ENCODE measurements around the gene MYBPC3. TPM values are rescaled to one million over a fixed set of nuclear protein-coding genes. Genes with fewer than 3 reads are reported as not detected.

MYBPC3 gene
- total RNA-seq, 4 donors from 2014 or later: 0.06 to 0.17 TPM; not detected in 2

- H3K9me3 ChIP-seq: no peaks in the 10 kb centered on the region
- DNase-seq (ENCODE audit: extremely low spot score): no peak
- H3K4me1 ChIP-seq: peaks cover 5 to 20% (median 18%) of the 10 kb centered on the region in 4 donors
- intact Hi-C loops (cut with DNase I): loop anchor here (5.0 to 10.0 kb wide), 3 partner anchors 85 to 475 kb away; partner anchors contain the start of genes ARFGAP2 and MADD
- H3K36me3 ChIP-seq: no peaks in the 10 kb centered on the region
- H3K27ac ChIP-seq (replicated peaks in 1 of 4): no peak overlapping the region
- 68% methylated on average over 10 of the region's 17 CpGs for WGBS
- no peak overlapping the region for H3K4me3 ChIP-seq
- TF ChIP-seq EP300 (IDR thresholded peaks at IDR 0.05): no peak
- no peak for TF ChIP-seq CTCF (IDR thresholded peaks at IDR 0.05)
- no peak for TF ChIP-seq POLR2A (IDR thresholded peaks at IDR 0.05; ENCODE audit: low read depth)
- no peak for TF ChIP-seq POLR2AphosphoS5 (IDR thresholded peaks at IDR 0.05)
- no peaks in the 10 kb centered on the region for H3K27me3 ChIP-seq
Measured at GRCh38 chr11:47359586-47359985, 7.1 kb upstream of the MYBPC3 start.

DNA sequence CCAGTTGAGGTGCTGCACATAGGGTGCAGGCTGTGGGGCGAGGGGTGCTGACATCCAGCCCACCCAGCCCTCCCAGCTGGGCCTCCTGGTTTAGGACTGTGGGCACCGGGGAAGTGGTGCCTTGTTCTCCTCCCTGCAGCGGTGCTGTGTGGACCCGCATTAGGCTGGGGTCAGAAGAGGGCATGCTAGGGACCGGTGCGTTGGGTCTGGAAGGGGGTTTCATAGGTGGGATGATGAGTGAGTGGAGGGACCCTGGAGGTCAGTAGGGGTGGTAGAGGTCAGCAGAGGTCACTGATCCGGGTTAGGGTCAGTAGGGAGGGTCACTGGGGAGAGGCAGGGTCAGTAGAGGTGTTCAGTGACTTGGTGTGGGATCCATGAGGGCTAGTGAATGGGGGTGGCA is 6.7 kb upstream of the MYBPC3 start:
- TF ChIP-seq CTCF (IDR thresholded peaks at IDR 0.05) (no peak), POLR2AphosphoS5 (IDR thresholded peaks at IDR 0.05) (no peak), EP300 (IDR thresholded peaks at IDR 0.05) (no peak), POLR2A (IDR thresholded peaks at IDR 0.05; ENCODE audit: low read depth) (no peak)
- Histone ChIP-seq H3K4me1 (peaks cover 7 to 22% (median 21%) of the 10 kb centered on the region in 4 donors), H3K27me3 (no peaks in the 10 kb centered on the region), H3K4me3 (no peak overlapping the region), H3K36me3 (no peaks in the 10 kb centered on the region), H3K27ac (replicated peaks in 1 of 4) (no peak overlapping the region), H3K9me3 (no peaks in the 10 kb centered on the region)
- intact Hi-C loops (cut with DNase I): loop anchor here (5.0 to 10.0 kb wide), 3 partner anchors 84 to 474 kb away; partner anchors contain the start of genes ARFGAP2 and MADD
- WGBS: 84% methylated on average over 7 of the region's 7 CpGs
- no peak for DNase-seq (ENCODE audit: extremely low spot score)

DNA sequence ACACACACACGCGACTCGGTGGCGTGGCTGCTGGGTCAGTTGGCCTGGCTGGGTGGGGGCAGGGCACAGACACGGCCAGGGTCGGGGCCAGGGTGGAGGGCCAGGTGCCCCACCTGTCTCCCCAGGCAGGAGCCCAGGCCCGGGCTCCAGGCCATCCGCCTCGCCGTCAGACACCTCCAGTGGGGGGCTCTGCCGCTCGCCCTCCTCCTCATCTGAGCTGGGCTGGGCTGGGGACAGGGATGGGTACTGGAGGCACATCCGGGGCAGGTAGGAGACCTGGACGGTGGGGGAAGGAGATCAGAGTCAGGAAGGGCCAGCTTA is 6.2 kb upstream of the MYBPC3 start:
- no peak for DNase-seq (ENCODE audit: extremely low spot score)
- Histone ChIP-seq H3K9me3 (no peaks in the 10 kb centered on the region), H3K4me1 (peaks cover 7 to 22% (median 21%) of the 10 kb centered on the region in 4 donors), H3K36me3 (no peaks in the 10 kb centered on the region), H3K27ac (replicated peaks in 1 of 4) (no peak overlapping the region), H3K4me3 (no peak overlapping the region), H3K27me3 (no peaks in the 10 kb centered on the region)
- TF ChIP-seq POLR2A (IDR thresholded peaks at IDR 0.05; ENCODE audit: low read depth) (no peak), CTCF (IDR thresholded peaks at IDR 0.05) (no peak), POLR2AphosphoS5 (IDR thresholded peaks at IDR 0.05) (no peak)
- WGBS: 81% methylated on average over 14 of the region's 14 CpGs
- intact Hi-C loops (cut with DNase I): loop anchor here (5.0 to 10.0 kb wide), 3 partner anchors 84 to 474 kb away; partner anchors contain the start of genes ARFGAP2 and MADD

GRCh38 chr11:47357985-47358730 is 5.7 kb upstream of the MYBPC3 start:
- Histone ChIP-seq H3K27me3 (no peaks in the 10 kb centered on the region), H3K4me3 (no peak overlapping the region), H3K27ac (replicated peaks in 1 of 4) (no peak overlapping the region), H3K9me3 (no peaks in the 10 kb centered on the region), H3K36me3 (no peaks in the 10 kb centered on the region), H3K4me1 (peaks cover 7 to 22% (median 21%) of the 10 kb centered on the region in 4 donors)
- DNase-seq (ENCODE audit: extremely low spot score): no peak
- WGBS: 82% methylated on average over 6 of the region's 6 CpGs
- no peak for TF ChIP-seq CTCF (IDR thresholded peaks at IDR 0.05)
- no peak for TF ChIP-seq POLR2AphosphoS5 (IDR thresholded peaks at IDR 0.05)
- no peak for TF ChIP-seq EP300 (IDR thresholded peaks at IDR 0.05)
- no peak for TF ChIP-seq POLR2A (IDR thresholded peaks at IDR 0.05; ENCODE audit: low read depth)
- intact Hi-C loops (cut with DNase I): loop anchor here (5.0 to 10.0 kb wide), 3 partner anchors 83 to 473 kb away; partner anchors contain the start of genes ARFGAP2 and MADD
